Activated T-helper 1 cell treated with anti-CD3 and anti-CD28 coated beads, Interleukin-12 subunit alpha, Interleukin-12 subunit beta, Interleukin-2, Interleukin-4 antibody, amounts not matched to agents 30 ng/mL and 10 ng/mL and 1 ng/mL, durations not matched to agents 14 hours and 24 hours and 36 hours (primary cell): ENCODE data around the gene SETD1A. TPM values are rescaled to one million over a fixed set of nuclear protein-coding genes. Genes with fewer than 3 reads are reported as not detected.

ENCODE experiments used
- DNase-seq: peaks from one replicate; pipeline ENCODE4 v3.0.0; 2021; ENCODE audit warnings: low spot score
- H3K27ac Mint-ChIP-seq: one replicate; pipeline ENCODE4 v1.8.0; 2021; ENCODE audit warnings: mild to moderate bottlenecking, mixed read lengths
- H3K27me3 Mint-ChIP-seq: one replicate; pipeline ENCODE4 v1.8.0; 2022; ENCODE audit warnings: mild to moderate bottlenecking, moderate library complexity, mixed read lengths; ENCODE audit not compliant: insufficient read depth
- H3K36me3 Mint-ChIP-seq: one replicate; pipeline ENCODE4 v1.8.0; 2021; ENCODE audit warnings: low read depth, mixed read lengths
- H3K4me1 Mint-ChIP-seq: one replicate; pipeline ENCODE4 v1.8.0; 2021; ENCODE audit warnings: low read depth, mixed read lengths
- H3K4me3 Mint-ChIP-seq: one replicate; pipeline ENCODE4 v1.8.0; 2021; ENCODE audit warnings: mild to moderate bottlenecking, moderate library complexity, mixed read lengths
- H3K9me3 Mint-ChIP-seq: one replicate; pipeline ENCODE4 v1.8.0; 2021; ENCODE audit warnings: mixed read lengths
- intact Hi-C: fragments of 100-400 bp; cut with micrococcal nuclease; formaldehyde crosslinking; loops from one replicate; pipeline ENCODE4 v1.15.1; 2024
- total RNA-seq: library from RNA; stranded (reverse); gene quantifications from 2 replicates; pipeline ENCODE4 v1.2.3, GENCODE V29; 2022

The SETD1A gene
- total RNA-seq, 1 donor from 2014 or later = 38.8 TPM

GRCh38 chr16:30992931-30993816 lies 35.6 kb downstream of the SETD1A start:
- H3K4me1 Mint-ChIP-seq = peaks cover 11% of the 10 kb centered on the region
- H3K27me3 Mint-ChIP-seq = peaks cover 5% of the 10 kb centered on the region
- intact Hi-C loops = no loop called here
- DNase-seq = no peak
- no peak overlapping the region for H3K4me3 Mint-ChIP-seq
- no peak overlapping the region for H3K27ac Mint-ChIP-seq
- no peaks in the 10 kb centered on the region for H3K9me3 Mint-ChIP-seq
- no peaks in the 10 kb centered on the region for H3K36me3 Mint-ChIP-seq

- H3K4me3 Mint-ChIP-seq = peak overlapping the region; percentile 60
- H3K27ac Mint-ChIP-seq = no peak overlapping the region
- DNase-seq = no peak
- intact Hi-C loops = loop anchor here (2.0 to 5.0 kb wide), 2 partner anchors 121 to 873 kb away; partner anchors contain the start of gene KAT8
- peaks cover 11% of the 10 kb centered on the region for H3K4me1 Mint-ChIP-seq
- H3K36me3 Mint-ChIP-seq = no peaks in the 10 kb centered on the region
- peaks cover 14% of the 10 kb centered on the region for H3K27me3 Mint-ChIP-seq
- H3K9me3 Mint-ChIP-seq = no peaks in the 10 kb centered on the region
These were observed 38.4 kb downstream of the SETD1A start for GRCh38 chr16:30995927-30996323.

DNA sequence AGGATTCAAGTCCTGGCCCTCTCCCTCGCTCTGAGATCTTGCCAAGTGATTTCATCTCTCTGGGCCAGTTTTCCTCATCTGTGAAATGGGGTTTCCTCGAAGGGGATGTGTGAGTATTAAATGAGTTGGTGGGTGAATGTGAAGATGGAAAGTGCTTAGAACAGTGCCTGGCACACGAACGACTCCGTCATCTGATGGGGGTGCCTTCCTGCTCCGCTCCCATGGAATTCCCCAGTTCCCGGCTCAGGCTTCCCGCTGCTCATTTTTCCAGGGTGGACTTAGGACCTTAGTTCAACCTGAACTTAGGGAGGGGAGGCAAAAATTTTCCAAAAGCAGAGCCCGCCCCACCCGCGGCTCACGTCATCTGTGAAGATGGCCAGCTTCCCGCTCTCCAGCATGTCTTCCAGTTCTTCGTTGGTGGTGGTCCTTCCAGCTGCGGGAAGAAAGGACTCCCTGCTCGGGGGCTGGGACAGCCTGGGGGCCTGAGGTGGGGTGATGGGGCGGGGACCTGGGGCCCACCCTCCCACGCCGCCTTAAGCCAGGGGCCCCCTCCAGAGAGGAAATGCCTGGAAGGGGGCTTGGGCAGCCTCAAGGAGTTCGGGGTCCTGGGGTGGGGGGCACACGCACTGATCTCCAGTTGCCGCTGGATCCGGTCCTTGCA lies 38.9 kb downstream of the SETD1A start:
- peaks cover 16% of the 10 kb centered on the region for H3K27me3 Mint-ChIP-seq
- DNase-seq = no peak
- intact Hi-C loops = loop anchor here (5.0 kb wide), 1 partner anchor 121 kb away; the partner anchor contains the start of gene KAT8
- H3K27ac Mint-ChIP-seq = no peak overlapping the region
- H3K36me3 Mint-ChIP-seq = no peaks in the 10 kb centered on the region
- H3K4me3 Mint-ChIP-seq = peak overlapping the region; percentile 74
- H3K9me3 Mint-ChIP-seq = no peaks in the 10 kb centered on the region
- H3K4me1 Mint-ChIP-seq = peaks cover 11% of the 10 kb centered on the region

- intact Hi-C loops = loop anchor here (1.0 to 5.0 kb wide), 7 partner anchors 12 to 145 kb away; partner anchors contain the start of genes HSD3B7, KAT8, SETD1A and STX4
- peak; percentile 66 for DNase-seq
- H3K36me3 Mint-ChIP-seq = no peaks in the 10 kb centered on the region
- H3K27me3 Mint-ChIP-seq = peaks cover 17% of the 10 kb centered on the region
- H3K4me1 Mint-ChIP-seq = peaks cover 11% of the 10 kb centered on the region
- peak overlapping the region; percentile 44 for H3K27ac Mint-ChIP-seq
- H3K4me3 Mint-ChIP-seq = peak overlapping the region; percentile 74
- H3K9me3 Mint-ChIP-seq = no peaks in the 10 kb centered on the region
These were observed 39.6 kb downstream of the SETD1A start for GRCh38 chr16:30996985-30997724.

- DNase-seq = no peak
- intact Hi-C loops = loop anchor here (1.0 to 5.0 kb wide), 7 partner anchors 13 to 144 kb away; partner anchors contain the start of genes HSD3B7, KAT8, SETD1A and STX4
- H3K4me1 Mint-ChIP-seq = peaks cover 11% of the 10 kb centered on the region
- H3K27me3 Mint-ChIP-seq = peaks cover 18% of the 10 kb centered on the region
- H3K36me3 Mint-ChIP-seq = no peaks in the 10 kb centered on the region
- H3K4me3 Mint-ChIP-seq = peak overlapping the region; percentile 64
- H3K9me3 Mint-ChIP-seq = no peaks in the 10 kb centered on the region
- no peak overlapping the region for H3K27ac Mint-ChIP-seq
These were observed 40.5 kb downstream of the SETD1A start for GRCh38 chr16:30997725-30998711.

GRCh38 chr16:30998852-30999761 lies 41.6 kb downstream of the SETD1A start:
- intact Hi-C loops = loop anchor here (5.0 kb wide), 1 partner anchor 118 kb away; the partner anchor contains the start of gene KAT8
- peaks cover 11% of the 10 kb centered on the region for H3K4me1 Mint-ChIP-seq
- DNase-seq = no peak
- H3K36me3 Mint-ChIP-seq = no peaks in the 10 kb centered on the region
- no peak overlapping the region for H3K4me3 Mint-ChIP-seq
- H3K9me3 Mint-ChIP-seq = no peaks in the 10 kb centered on the region
- H3K27me3 Mint-ChIP-seq = peaks cover 18% of the 10 kb centered on the region
- H3K27ac Mint-ChIP-seq = no peak overlapping the region

DNA sequence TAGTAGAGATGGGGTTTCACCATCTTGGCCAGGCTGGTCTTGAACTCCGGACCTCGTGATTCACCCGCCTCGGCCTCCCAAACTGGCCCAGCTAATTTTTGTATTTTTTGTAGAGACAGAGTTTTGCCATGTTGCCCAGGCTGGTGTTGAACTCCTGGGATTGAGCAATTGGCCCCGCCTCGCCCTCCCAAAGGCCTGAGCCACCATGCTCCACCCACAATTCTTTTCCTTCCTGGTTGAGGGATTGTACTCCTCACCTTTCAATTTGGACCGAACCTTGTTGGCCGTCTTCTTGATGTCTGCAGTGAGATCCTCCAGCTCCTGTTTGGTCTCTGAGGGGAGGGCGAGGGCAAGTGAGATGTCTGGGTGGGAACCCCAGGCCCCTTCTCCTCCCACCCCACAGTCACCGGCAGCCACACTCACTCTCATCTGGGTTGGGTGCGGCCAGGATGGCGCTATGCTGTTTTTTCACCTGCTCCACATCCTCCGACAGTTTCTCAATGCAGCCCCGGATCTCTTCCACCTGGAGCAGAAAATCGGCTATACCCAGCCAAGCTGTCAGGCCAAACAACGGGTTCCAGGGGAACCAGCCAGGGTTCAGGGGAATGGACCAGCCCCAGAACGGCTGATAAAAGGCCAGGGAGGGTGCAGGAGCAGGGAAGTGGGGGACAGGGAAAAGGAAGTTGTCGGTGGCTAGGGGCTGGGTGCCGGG lies 43.3 kb downstream of the SETD1A start:
- H3K36me3 Mint-ChIP-seq = no peaks in the 10 kb centered on the region
- H3K9me3 Mint-ChIP-seq = no peaks in the 10 kb centered on the region
- peaks cover 5% of the 10 kb centered on the region for H3K4me1 Mint-ChIP-seq
- DNase-seq = no peak
- intact Hi-C loops = no loop called here
- no peak overlapping the region for H3K27ac Mint-ChIP-seq
- H3K4me3 Mint-ChIP-seq = no peak overlapping the region
- peaks cover 23% of the 10 kb centered on the region for H3K27me3 Mint-ChIP-seq

DNA sequence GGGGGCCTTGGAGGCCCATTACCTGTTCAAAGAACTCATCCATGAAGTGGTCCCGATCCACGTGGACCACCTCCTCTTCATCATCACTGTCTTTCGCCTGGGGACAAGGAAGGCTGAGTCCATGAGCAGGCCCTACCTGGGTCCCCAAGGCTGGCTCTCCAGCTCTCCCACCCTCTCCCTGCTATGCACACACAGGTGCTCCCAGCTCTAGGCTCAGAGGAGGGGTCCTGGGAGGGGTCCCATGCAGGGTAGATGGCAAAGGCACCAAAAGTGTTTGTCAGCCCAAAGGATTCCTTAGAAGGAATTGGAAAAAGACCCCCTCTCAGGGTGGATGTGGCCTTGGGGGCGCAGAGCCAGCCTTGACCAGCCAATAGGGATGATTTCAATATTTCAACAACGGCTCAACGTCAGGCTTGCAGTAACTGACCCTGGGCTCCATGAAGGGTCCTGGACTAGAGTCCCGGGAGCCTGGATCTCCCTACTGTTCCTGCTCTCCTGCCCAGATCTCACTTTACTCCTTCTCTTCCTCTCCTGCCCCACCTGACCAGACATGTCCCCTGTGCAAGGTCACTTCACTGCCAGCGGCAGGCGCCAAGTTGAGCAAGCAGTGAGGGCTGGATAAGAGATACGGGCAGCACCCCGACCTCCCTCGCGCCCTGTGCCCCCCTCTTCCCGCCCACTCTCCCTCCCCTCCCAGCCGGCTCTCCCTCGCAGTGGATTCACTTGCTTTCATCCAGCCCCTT lies 44.1 kb downstream of the SETD1A start:
- Mint-ChIP-seq H3K4me1 (no peaks in the 10 kb centered on the region), H3K9me3 (no peaks in the 10 kb centered on the region), H3K27me3 (peaks cover 25% of the 10 kb centered on the region), H3K27ac (no peak overlapping the region), H3K36me3 (no peaks in the 10 kb centered on the region), H3K4me3 (no peak overlapping the region)
- DNase-seq = no peak
- intact Hi-C loops = no loop called here

DNA sequence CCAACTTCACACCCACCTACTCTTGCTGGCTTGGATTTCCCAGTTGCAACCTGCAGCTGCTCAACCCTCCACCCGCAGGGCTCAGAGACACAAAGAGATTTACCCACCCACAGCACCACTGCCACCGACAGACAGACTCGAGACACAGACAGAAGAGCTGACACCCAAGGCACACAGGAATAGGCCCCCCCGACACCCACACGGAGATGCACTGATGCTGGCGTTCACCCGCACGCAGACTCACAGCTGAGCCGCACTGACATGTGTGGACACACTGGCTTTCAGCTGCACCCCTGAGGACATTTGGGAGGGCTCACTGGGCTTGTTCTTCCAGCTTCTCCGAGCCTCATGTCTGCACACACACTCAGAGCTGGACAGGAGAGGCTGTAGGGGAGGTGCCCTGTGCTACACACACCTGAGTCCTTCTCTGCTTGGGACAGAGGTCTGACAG lies 44.7 kb downstream of the SETD1A start:
- Mint-ChIP-seq H3K27ac (no peak overlapping the region), H3K36me3 (no peaks in the 10 kb centered on the region), H3K4me1 (no peaks in the 10 kb centered on the region), H3K9me3 (no peaks in the 10 kb centered on the region), H3K27me3 (peaks cover 27% of the 10 kb centered on the region), H3K4me3 (no peak overlapping the region)
- no peak for DNase-seq
- intact Hi-C loops = no loop called here

- H3K4me1 Mint-ChIP-seq = no peaks in the 10 kb centered on the region
- H3K4me3 Mint-ChIP-seq = no peak overlapping the region
- H3K9me3 Mint-ChIP-seq = no peaks in the 10 kb centered on the region
- no peak for DNase-seq
- no peak overlapping the region for H3K27ac Mint-ChIP-seq
- H3K27me3 Mint-ChIP-seq = peaks cover 26% of the 10 kb centered on the region
- intact Hi-C loops = no loop called here
- no peaks in the 10 kb centered on the region for H3K36me3 Mint-ChIP-seq
These were observed 45.3 kb downstream of the SETD1A start for GRCh38 chr16:31002862-31003341.
